Transverse colon (tissue), 4 donors: ENCODE results near the gene UNC13C. TPM values are rescaled to one million over a fixed set of nuclear protein-coding genes. Genes with fewer than 3 reads are reported as not detected.

Experiments used
- DNase-seq: peaks from one replicate; pipeline ENCODE4 v3.0.0-alpha.2; 2019
- H3K27ac ChIP-seq, 4 donors: fragments of 200-600 bp; sonication (generic); 2 replicates each; pipeline ENCODE4 v1.5.1; 2016 to 2018; ENCODE audit warnings: inconsistent platforms in 4 of 4
- H3K27me3 ChIP-seq: fragments of 200-600 bp; sonication (generic); 2 replicates; pipeline ENCODE4 v1.5.1; 2017; ENCODE audit warnings: inconsistent platforms
- H3K36me3 ChIP-seq, 4 donors: fragments of 200-600 bp; sonication (generic); 2 replicates each; pipeline ENCODE4 v1.5.1; 2017 to 2019; ENCODE audit warnings: inconsistent platforms in 4 of 4
- H3K4me1 ChIP-seq, 4 donors: fragments of 200-600 bp; sonication (generic); 2 replicates each; pipeline ENCODE4 v1.5.1; 2017 to 2020; ENCODE audit warnings: inconsistent platforms in 4 of 4
- H3K4me3 ChIP-seq, 4 donors: fragments of 200-600 bp; sonication (generic); 1 replicate in 1 of 4; 2 replicates in 3 of 4; pipeline versions ENCODE4 v1.5.1 to v1.6.1; 2017 to 2019; ENCODE audit warnings: inconsistent platforms in 4 of 4
- H3K9me3 ChIP-seq, 2 donors: fragments of 200-600 bp; sonication (generic); 2 replicates each; pipeline ENCODE4 v1.5.1; 2017 to 2019; ENCODE audit warnings: inconsistent platforms in 2 of 2
- EP300 ChIP-seq: sonication (generic); formaldehyde crosslinking; IDR thresholded peaks from one replicate; pipeline ENCODE4 v1.6.1; 2017; ENCODE audit warnings: antibody characterized with exemption, low read depth
- POLR2A ChIP-seq: fragments of 450-650 bp; IDR thresholded peaks from one replicate; pipeline ENCODE4 v1.6.1; 2016; ENCODE audit warnings: antibody characterized with exemption, mild to moderate bottlenecking, moderate library complexity
- POLR2AphosphoS5 ChIP-seq, 3 donors: sonication (generic); formaldehyde crosslinking; IDR thresholded peaks; one replicate each; pipeline ENCODE4 v1.6.1; 2016; ENCODE audit warnings: antibody characterized with exemption in 3 of 3
- WGBS, 2 donors: methylation state at CpG; one replicate each; pipeline ENCODE4 v1.1.5; 2018; ENCODE audit warnings: low coverage in 1 of 2; 5-methylcytosine and 5-hydroxymethylcytosine counted together
- in situ Hi-C, 4 donors: fragments of 200-750 bp; cut with MboI; loops; one replicate each; pipeline versions ENCODE4 v1.15.0 to v1.15.1; 2017; ENCODE audit warnings: low sequenced_read_pairs in 3 of 4, low pct_ligation_motif_present in 1 of 4, low pct_unique_long_range_greater_than_20kb in 1 of 4
- intact Hi-C: fragments of 100-400 bp; cut with DNase I; formaldehyde crosslinking; loops from one replicate; pipeline ENCODE4 v1.15.1; 2023; ENCODE audit warnings: low total_unique reads
- total RNA-seq, 4 donors: library from RNA; depleted of rRNA; stranded (reverse); fragments of >200 nt; gene quantifications; one replicate each; pipeline ENCODE4 v1.1.0, GENCODE V29; 2016
- TF ChIP-seq, protein P1 (sequence below), 5 experiments: fragments of 200-600 bp in 3 of 5; fragments of 450-650 bp in 2 of 5; sonication (generic) in 3 of 5; IDR thresholded peaks; 1 replicate in 2 of 5; 2 replicates in 3 of 5; pipeline ENCODE4 v1.5.1; 2016 to 2017; ENCODE audit warnings: antibody characterized with exemption in 5 of 5, inconsistent platforms in 3 of 5, mild to moderate bottlenecking in 2 of 5, moderate library complexity in 1 of 5

Gene UNC13C
- total RNA-seq, 4 donors from 2014 or later: 0.32 to 0.41 (median 0.40) TPM; not detected in 1

DNA sequence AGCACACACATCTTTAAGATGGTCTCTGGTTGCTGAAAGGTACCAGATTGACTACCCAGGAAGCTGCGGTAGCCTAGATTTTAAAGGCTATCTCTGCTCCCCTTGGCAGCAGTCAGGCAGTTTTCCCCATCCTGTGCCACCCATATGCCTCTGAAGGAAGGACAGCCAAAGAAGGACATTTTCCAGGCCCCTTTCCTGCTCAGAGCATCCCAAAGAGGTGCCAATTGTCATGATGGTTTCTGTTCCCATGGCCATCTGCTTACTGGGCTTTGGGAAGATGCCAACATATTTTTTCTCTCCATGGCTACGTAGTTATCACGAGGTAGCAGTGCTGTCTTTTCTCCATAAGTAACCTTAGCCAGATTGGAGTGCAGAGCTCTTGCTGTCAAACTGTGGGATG lies 39.7 kb downstream of the UNC13C start:
- 40 to 48% methylated on average over 1 to 3 of the region's 3 CpGs for WGBS, 2 donors
- no peaks in the 10 kb centered on the region for H3K9me3 ChIP-seq

DNA sequence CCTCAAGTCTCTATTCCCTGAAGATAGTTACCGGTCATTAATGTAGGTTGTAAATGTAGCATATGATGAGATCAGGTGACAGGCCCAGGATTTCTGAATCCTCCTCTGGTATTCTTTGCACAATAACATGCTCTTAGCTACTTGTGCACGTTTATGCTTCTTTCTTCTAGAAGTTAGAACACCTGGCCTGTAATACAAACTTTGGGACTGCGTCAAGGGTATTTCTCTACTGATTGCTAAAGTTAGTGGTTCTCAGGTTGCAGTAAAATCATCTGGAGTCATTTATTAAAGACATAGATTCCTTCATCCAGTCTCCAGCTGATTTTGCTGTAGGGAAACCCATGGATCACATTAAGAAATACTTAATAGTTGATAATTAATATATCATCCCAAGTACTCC lies 48.0 kb downstream of the UNC13C start:
- 65 to 100% methylated on average over 1 to 3 of the region's 3 CpGs for WGBS, 2 donors
- H3K4me3 ChIP-seq: no peak overlapping the region
- H3K27me3 ChIP-seq: no peaks in the 10 kb centered on the region
- DNase-seq: no peak
- TF ChIP-seq POLR2A (no peak), EP300 (no peak), POLR2AphosphoS5 (IDR thresholded peaks at IDR 0.05) (no peak)
- TF ChIP-seq, protein P1, sequence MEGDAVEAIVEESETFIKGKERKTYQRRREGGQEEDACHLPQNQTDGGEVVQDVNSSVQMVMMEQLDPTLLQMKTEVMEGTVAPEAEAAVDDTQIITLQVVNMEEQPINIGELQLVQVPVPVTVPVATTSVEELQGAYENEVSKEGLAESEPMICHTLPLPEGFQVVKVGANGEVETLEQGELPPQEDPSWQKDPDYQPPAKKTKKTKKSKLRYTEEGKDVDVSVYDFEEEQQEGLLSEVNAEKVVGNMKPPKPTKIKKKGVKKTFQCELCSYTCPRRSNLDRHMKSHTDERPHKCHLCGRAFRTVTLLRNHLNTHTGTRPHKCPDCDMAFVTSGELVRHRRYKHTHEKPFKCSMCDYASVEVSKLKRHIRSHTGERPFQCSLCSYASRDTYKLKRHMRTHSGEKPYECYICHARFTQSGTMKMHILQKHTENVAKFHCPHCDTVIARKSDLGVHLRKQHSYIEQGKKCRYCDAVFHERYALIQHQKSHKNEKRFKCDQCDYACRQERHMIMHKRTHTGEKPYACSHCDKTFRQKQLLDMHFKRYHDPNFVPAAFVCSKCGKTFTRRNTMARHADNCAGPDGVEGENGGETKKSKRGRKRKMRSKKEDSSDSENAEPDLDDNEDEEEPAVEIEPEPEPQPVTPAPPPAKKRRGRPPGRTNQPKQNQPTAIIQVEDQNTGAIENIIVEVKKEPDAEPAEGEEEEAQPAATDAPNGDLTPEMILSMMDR (IDR thresholded peaks at IDR 0.05): no peak
- no peaks in the 10 kb centered on the region for H3K4me1 ChIP-seq
- in situ Hi-C loops: no loop called here
- H3K27ac ChIP-seq: no peak overlapping the region
- no peaks in the 10 kb centered on the region for H3K9me3 ChIP-seq
- intact Hi-C loops: no loop called here
- no peaks in the 10 kb centered on the region for H3K36me3 ChIP-seq

More for the DNA sequence above, 39.7 kb downstream of the UNC13C start:
- no peaks in the 10 kb centered on the region for H3K27me3 ChIP-seq
- H3K4me3 ChIP-seq: no peak overlapping the region
- H3K27ac ChIP-seq: no peak overlapping the region
- H3K36me3 ChIP-seq: no peaks in the 10 kb centered on the region
- no peaks in the 10 kb centered on the region for H3K4me1 ChIP-seq
- in situ Hi-C loops (no loop called here), intact Hi-C loops (no loop called here)
- TF ChIP-seq POLR2AphosphoS5 (IDR thresholded peaks at IDR 0.05) (no peak), POLR2A (no peak), EP300 (no peak)
- TF ChIP-seq, protein P1 (IDR thresholded peaks at IDR 0.05): no peak
- no peak for DNase-seq

DNA sequence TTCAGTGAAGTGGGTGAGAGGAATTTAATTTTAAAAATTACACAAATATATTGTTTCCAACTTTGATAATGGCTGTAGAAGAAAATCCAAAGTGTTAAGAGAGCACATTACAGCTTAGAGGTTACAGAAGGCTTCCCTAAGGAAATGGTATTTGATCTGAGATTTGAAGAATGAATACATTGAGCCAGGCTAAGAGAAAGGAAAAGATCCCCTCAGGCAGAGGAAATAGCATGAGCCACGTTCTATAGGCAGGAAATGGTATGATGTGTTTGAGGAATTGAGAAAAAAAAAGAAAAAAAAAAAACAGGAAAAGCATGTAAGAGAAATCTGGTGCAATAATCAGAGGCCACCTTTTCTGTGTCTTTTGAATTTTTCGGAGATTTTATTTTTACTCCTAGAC lies 48.6 kb downstream of the UNC13C start:
- no peak overlapping the region for H3K4me3 ChIP-seq
- no peaks in the 10 kb centered on the region for H3K27me3 ChIP-seq
- no peaks in the 10 kb centered on the region for H3K9me3 ChIP-seq
- in situ Hi-C loops: no loop called here
- no peak overlapping the region for H3K27ac ChIP-seq
- DNase-seq: no peak
- H3K4me1 ChIP-seq: no peaks in the 10 kb centered on the region
- intact Hi-C loops: no loop called here
- WGBS, 2 donors: 54 to 61% methylated on average over 2 of the region's 2 CpGs
- no peaks in the 10 kb centered on the region for H3K36me3 ChIP-seq
- TF ChIP-seq POLR2A (no peak), EP300 (no peak), POLR2AphosphoS5 (IDR thresholded peaks at IDR 0.05) (no peak)
- TF ChIP-seq, protein P1 (IDR thresholded peaks at IDR 0.05): no peak

DNA sequence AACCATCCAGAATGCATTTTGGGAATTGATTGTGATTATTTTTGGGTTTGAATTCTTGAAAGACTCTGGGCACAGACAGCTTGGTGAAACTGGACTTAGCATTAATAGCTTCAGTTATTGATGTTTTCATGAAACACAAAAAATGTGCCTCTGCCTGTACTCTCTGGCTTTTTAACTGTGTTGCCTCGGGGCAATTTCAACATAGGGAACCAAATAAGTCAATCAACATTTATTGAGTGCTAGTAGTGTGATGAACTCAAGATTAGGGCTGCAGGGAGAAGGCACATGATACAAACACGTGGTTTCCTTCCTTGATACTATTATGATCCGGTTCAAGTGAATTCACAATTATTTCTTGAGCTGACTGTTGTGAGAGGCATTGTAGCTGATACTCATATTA lies 50.8 kb downstream of the UNC13C start:
- Histone ChIP-seq H3K9me3 (no peaks in the 10 kb centered on the region), H3K27ac (no peak overlapping the region), H3K36me3 (no peaks in the 10 kb centered on the region), H3K4me1 (no peaks in the 10 kb centered on the region), H3K4me3 (no peak overlapping the region), H3K27me3 (no peaks in the 10 kb centered on the region)
- intact Hi-C loops (no loop called here), in situ Hi-C loops (no loop called here)
- WGBS, 2 donors: 40 to 59% methylated on average over 2 to 3 of the region's 3 CpGs
- no peak for DNase-seq
- TF ChIP-seq, protein P1 (IDR thresholded peaks at IDR 0.05): no peak
- TF ChIP-seq EP300 (no peak), POLR2A (no peak), POLR2AphosphoS5 (IDR thresholded peaks at IDR 0.05) (no peak)
